ENCODE data around the gene BRINP1.

GRCh38 chr9:119349351-119349825 lies 19.8 kb downstream of the BRINP1 start:
- TF ChIP-seq, protein P1, sequence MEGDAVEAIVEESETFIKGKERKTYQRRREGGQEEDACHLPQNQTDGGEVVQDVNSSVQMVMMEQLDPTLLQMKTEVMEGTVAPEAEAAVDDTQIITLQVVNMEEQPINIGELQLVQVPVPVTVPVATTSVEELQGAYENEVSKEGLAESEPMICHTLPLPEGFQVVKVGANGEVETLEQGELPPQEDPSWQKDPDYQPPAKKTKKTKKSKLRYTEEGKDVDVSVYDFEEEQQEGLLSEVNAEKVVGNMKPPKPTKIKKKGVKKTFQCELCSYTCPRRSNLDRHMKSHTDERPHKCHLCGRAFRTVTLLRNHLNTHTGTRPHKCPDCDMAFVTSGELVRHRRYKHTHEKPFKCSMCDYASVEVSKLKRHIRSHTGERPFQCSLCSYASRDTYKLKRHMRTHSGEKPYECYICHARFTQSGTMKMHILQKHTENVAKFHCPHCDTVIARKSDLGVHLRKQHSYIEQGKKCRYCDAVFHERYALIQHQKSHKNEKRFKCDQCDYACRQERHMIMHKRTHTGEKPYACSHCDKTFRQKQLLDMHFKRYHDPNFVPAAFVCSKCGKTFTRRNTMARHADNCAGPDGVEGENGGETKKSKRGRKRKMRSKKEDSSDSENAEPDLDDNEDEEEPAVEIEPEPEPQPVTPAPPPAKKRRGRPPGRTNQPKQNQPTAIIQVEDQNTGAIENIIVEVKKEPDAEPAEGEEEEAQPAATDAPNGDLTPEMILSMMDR (conservative IDR thresholded peaks at IDR 0.05; ENCODE audit: low read length): no peak
- TF ChIP-seq EZH2phosphoT487 (IDR thresholded peaks at IDR 0.05; ENCODE audit: borderline replicate concordance): no peak
